Measurements from ENCODE around the gene BCKDHA.

DNA sequence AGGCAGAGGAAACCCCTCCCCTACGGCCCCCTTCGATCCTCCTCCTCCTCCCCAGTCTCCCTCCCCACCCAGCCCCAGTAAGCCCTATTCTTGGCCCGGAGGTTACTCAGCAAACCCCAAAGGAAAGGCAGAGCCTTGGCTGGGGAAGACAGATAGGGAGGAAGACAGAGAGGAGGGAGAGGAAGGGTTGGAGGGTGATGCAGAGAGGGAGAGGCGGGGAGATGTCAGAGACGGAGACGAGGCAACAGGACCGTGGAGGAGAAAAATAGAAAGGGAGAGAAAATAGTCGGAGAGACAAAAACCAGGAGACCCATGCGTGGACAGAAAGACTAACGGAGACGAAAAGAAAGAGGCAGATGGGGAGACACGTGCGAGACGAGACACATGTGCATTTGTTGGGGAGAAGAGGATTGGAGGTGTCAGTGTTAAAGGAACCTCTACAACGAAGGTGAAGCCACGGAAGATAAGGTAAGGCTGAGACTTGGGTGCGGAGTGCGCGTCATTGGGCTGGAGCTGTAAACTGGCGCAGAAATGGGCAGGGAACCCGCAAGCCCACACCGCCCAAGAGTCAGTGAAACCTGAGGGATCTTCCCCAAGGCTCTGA, 46.8 kb upstream of the BCKDHA start:
- TF ChIP-seq, protein P1, sequence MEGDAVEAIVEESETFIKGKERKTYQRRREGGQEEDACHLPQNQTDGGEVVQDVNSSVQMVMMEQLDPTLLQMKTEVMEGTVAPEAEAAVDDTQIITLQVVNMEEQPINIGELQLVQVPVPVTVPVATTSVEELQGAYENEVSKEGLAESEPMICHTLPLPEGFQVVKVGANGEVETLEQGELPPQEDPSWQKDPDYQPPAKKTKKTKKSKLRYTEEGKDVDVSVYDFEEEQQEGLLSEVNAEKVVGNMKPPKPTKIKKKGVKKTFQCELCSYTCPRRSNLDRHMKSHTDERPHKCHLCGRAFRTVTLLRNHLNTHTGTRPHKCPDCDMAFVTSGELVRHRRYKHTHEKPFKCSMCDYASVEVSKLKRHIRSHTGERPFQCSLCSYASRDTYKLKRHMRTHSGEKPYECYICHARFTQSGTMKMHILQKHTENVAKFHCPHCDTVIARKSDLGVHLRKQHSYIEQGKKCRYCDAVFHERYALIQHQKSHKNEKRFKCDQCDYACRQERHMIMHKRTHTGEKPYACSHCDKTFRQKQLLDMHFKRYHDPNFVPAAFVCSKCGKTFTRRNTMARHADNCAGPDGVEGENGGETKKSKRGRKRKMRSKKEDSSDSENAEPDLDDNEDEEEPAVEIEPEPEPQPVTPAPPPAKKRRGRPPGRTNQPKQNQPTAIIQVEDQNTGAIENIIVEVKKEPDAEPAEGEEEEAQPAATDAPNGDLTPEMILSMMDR (conservative IDR thresholded peaks at IDR 0.05; ENCODE audit: low read length) = no peak
- no peak for TF ChIP-seq EZH2phosphoT487 (IDR thresholded peaks at IDR 0.05; ENCODE audit: borderline replicate concordance, low read depth, low read length)

Measured in OCI-LY7 (cell line).